Subcutaneous adipose tissue (tissue), 4 donors: ENCODE data around the gene ZRANB3. TPM values are rescaled to one million over a fixed set of nuclear protein-coding genes. Genes with fewer than 3 reads are reported as not detected.

Experiments
- CTCF ChIP-seq: fragments of 450-650 bp; IDR thresholded peaks from one replicate; pipeline ENCODE4 v1.5.1; 2016; ENCODE audit warnings: low read depth, mild to moderate bottlenecking, control low read depth, antibody characterized with exemption, moderate library complexity
- total RNA-seq, 4 donors: library from RNA; depleted of rRNA; stranded (reverse); fragments of >200 nt; gene quantifications; one replicate each; pipeline ENCODE4 v1.1.0, GENCODE V29; 2016

ZRANB3 gene
- total RNA-seq, 4 donors from 2014 or later: 2.2 to 7.0 (median 2.6) TPM

- no peak for TF ChIP-seq CTCF
These were observed 356.8 kb downstream of the ZRANB3 start for GRCh38 chr2:135174049-135174809.

GRCh38 chr2:135169900-135170753 is 360.9 kb downstream of the ZRANB3 start:
- TF ChIP-seq CTCF: no peak

- TF ChIP-seq CTCF: no peak
These were observed 362.7 kb downstream of the ZRANB3 start for GRCh38 chr2:135168204-135168856.

- no peak for TF ChIP-seq CTCF
These were observed 363.7 kb downstream of the ZRANB3 start for GRCh38 chr2:135167273-135167672.

GRCh38 chr2:135164431-135164830 is 366.6 kb downstream of the ZRANB3 start:
- TF ChIP-seq CTCF: no peak

GRCh38 chr2:135163901-135164300 is 367.1 kb downstream of the ZRANB3 start:
- TF ChIP-seq CTCF: no peak

- TF ChIP-seq CTCF: no peak
These were observed 367.7 kb downstream of the ZRANB3 start for GRCh38 chr2:135163306-135163705.
